HG02981 (cell line): ENCODE data around the gene SLC12A9.
A peak's percentile ranks its signal among the peaks of the same experiment; 100 is the strongest.
"Not testable (repeated sequence)": the region's sequence is repeated elsewhere in the genome, so short reads cannot be mapped to it uniquely, and the experiment has no call there.

ENCODE experiments used
- ATAC-seq: cut with Tn5 transposase; IDR thresholded peaks from one replicate; pipeline ENCODE4 v1.9.1; 2021; ENCODE audit warnings: mild to moderate bottlenecking, moderate library complexity; ENCODE audit not compliant: unreplicated experiment

SLC12A9 gene

DNA sequence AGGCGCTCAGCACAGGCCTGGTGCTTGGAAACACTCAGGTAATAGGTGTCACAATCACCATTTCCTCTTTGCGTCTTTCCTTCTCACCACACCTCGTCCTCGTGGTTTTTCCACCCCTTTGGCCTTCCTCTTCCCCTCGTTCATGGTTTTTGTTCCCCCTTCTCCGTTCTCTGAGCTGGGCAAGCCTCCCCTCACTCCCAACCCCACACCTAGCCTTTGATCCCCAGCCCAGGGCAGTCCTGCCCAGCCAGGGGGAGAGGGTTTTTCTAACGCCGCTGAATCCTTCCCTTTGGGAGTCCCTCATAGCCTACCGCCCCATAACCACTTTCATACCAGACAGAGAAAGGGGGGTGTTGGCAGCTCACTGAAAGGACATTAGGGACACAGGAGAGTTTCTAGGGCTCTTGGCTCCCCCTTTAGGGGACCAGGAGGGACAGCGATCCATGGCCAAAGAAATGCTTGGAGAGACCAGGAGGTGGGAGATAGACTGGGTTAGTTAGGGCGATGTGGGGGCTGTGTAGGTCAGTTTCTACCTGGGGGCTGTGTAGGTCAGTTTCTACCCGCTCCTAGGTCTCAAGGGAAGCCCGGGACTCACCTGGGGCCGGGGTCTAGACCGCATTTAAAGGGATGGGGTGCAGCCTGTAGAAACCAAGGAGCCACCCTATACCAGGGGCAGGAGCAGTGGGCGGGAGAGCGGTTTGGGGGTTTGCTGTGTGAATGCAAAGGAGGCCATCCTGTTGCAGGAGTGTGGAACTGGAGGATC lies 26.6 kb upstream of the SLC12A9 start:
- ATAC-seq: no peak

DNA sequence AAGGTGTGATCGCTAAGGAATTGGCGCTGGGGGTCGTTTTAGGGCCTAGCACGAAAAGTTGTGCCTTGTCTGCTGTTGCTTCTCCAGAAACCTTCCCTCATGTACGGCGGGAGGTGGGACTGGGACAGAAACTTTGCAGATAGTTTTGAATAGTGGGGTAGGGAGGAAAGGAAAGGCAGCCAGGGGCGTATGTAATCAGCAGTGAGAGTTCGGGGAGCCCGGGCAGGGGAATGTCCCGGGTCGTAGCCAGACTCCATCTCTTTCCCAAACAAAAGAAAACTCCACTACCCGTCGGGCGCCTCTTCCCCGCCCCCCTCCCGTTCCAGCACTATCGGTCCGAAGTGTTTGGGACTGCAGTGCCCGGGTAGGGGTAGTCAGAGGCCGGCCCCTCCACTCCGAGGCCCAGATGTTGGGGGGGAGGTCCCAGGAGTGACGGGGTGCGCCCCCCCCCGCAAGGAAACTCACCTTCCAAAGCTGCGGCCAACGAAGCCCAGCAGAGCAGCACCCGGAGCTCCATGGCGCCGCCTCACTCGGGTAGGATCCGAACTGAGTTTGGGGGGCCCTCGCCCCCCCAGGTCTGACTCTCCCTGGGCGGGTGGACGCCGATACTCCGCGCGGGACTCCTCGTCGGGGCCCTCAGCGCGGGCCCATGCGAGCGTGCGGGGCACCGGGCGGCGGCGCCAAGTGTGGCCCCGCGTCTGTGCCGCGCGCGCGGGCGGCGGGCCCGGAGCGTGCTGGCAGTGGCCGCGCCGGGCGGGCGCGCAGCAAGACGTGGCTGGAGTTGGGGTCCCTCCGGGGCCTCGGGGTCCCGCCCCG lies 25.8 kb upstream of the SLC12A9 start:
- ATAC-seq: no peak

DNA sequence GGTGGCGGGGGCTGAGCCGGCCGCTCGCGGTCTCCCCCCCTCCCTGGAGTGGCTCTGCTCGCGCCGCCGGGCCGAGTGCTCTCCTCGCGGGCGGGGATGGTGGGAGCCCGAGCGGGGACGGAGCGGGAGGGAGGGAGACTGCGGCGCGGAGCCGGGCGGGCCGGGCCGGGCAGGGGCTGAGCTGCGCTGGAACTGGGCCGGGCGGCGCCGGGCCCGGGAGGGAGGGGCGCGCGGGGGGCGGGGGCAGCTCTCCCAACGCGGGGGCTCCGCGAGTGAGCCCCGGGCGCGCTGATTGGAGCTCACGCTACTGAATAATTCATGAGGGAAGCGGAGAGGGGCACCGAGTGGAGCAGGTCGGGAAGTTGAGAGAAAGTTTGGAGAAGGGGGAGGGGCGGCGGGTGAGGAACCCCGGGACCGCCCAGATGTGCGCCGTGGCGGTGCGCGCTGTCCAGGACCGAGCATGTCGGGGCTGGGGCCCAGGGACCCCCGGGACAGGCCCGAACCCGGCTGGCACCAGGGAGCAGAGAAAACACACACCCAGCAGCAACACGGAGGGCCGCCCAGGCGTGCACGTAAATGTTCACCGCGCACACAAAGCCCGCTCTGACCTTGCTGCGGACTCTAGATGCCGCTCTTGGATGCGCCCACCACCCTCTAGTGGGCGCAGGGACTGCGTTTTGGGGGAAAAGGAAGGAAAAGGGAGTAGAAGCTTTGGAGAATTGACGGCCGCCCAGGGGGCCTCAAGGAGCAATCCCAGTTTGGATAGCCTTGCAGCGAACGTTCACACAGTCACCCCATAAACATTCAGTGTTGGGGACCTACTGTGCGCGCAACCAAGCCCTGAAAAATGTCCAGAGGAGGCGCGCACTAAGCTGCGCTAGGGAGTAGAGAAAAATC lies 24.9 kb upstream of the SLC12A9 start, which contains the start of gene EPHB4:
Gene EPHB4, minus strand, starts transcription at position 194 of the 897 bp plus-strand sequence. CDS start 493 bp downstream, outside the sequence.
- no peak for ATAC-seq

DNA sequence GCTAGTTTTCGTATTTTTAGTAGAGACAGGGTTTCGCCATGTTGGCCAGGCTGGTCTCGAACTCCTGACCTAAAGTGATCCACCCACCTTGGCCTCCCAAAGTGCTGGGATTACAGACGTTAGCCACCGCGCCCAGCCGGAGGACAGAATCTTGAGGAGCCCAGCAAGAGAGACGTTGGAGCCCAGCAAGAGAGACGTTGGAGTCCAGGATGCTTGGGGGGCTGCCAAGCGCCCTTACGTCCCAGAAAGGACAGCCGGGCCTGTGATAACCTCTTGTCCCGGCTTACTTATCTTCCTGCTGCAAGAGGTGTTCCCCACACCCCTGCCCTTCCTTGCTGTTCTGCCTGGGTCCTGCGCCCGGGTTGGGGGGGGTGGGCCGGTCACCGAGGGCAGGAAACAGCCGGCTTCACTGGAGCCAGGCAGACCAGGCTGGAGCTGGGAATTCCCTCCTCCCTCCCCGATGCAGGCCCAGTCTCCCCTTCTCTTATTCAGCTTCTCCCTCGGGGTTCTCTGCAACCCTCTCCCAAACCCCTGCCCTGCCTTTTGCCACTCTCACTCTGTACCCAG lies 23.3 kb upstream of the SLC12A9 start:
- no peak for ATAC-seq

DNA sequence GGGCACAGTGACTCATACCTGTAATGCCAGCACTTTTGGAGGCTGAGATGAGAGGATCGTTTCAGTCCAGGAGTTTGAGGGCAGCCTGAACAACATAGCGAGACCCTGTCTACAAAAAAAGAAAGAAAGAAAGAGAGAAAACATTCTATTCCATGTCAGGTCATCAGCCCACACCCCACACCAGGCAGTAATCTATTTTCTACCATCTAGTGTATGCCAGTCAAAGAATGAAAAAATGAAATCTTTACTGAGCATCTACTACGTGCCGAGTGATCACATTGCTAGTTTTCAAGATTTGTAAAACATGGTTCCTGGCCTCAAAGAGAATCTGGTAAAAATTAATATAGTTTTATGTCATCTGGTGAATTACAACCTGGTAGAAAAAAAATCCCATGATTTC lies 22.1 kb upstream of the SLC12A9 start:
- no peak for ATAC-seq

DNA sequence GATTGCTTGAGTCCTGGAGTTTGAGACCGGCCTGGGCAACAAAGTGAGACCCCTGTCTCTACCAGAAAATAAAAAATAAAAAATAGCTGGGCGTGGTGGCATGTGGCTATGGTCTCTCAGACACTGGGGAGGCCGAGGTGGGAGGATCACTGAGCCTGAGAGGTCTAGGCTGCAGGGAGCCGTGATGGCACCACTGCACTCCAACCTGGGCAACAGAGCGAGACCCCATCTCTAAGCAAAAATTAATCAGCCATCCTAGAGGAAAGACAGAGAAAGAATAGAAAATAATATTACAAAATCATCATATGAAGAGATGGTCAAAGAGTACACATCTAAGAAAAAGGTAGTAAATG lies 20.3 kb upstream of the SLC12A9 start:
- no peak for ATAC-seq

DNA sequence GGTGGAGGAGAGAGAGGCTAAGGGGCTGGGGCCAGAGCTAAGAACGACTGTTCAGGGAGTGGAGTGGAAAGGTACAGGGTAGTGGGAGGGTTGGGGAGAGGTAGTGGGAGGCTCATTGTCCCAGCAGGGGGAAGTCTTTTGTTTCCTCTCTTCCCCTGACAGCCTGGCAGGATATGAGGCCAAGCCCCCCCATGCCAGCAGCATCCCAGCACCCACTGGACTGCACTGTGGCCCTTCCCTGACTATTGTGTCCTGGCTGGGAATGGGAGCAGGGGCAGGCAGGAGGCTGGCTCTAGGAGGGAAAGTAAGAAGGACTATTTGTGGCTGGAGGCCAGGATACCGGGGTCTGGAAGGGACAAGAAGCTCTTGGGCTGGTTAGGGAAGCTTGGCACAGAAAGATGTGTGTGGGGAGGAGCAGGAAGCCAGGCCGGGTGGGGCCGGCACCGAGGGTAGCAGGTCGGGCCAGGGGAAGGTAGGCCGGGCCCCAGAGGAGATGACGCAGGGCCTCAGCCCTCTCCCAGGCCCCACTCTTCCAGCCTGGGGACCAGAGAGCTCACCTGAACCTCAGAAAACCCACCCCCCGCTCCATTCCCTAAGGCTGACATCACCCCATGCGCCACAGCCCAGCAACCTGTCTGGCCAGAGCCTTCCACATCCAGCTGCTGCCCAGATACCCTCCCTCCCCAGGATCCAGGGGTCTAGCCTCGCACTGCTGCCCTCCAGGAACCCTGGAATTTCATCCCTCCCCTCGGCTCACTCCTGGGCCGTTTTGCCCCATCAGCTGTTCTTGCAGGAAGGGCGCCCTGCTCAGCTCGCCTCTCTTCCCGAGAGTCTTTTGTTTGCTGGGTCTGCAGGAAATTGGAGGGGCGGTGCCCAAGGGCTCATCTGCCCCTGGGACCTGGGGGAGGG lies 16.4 kb upstream of the SLC12A9 start:
- ATAC-seq: no peak

DNA sequence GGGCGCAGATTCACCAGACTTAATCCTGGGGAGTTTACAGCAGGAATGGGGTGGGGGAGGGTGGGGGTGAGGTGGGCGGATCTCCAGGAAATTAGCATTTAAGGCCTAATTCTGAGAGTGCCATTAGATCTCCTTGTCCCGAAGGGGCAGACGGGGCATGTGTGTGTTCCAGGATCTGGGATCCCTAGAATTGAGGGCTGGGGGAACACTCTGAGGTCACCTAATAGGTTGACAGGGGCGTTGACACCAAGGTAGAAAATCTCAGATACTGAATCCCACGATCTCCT lies 15.8 kb upstream of the SLC12A9 start:
- no peak for ATAC-seq

DNA sequence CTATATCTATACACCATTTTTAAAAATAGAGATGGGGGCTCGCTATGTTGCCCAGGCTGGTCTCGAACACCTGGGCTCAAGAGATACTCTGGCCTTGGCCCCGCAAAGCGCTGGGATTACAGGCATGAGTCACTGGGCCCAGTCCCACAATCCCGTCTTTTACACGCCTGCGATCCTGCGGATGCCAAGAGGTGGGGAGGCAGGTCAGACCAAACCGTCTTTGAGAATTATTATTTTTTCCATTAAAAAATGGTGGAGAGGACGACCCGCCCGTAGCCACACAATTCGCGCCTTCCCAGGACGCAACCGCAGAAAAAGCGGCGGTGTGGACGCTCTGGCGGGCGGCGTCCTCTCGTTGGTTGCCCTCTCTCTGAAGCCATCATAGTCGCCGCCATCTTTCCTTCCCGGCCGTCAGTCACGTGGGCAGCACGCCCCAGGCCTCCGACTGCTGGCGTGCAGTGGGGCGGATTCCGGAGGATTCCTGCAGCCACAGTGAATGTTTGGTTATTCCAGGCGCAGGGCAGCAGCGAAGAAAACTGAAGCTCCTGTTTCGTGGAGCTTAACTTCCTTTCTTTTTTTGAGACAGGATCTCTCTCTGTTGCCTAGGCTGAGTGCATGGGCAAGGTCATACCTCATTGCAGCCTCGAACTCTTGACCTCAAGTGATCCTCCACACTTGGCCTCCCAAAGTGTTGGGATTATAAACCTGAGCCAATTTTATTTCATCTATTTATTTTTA lies 15.2 kb upstream of the SLC12A9 start:
- peak; percentile 70 for ATAC-seq

DNA sequence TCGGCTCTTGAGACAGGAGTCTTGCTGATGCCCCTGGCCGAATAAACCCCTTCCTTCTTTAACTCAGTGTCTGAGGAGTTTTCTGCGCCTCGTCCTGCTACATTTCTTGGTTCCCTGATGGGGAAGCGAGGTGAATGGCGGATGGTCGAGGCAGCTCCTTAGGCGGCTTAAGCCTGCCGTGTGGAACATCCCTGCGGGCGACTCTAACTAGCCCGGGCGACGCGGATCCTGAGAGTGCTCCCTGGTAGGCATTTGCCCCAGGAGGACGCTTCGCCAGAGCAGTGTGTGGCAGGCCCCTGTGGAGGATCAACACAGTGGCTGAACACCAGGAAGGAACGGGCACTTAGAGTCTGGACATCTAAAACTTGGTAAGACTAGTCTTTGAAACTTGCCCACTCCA lies 13.2 kb upstream of the SLC12A9 start:
- no peak for ATAC-seq

DNA sequence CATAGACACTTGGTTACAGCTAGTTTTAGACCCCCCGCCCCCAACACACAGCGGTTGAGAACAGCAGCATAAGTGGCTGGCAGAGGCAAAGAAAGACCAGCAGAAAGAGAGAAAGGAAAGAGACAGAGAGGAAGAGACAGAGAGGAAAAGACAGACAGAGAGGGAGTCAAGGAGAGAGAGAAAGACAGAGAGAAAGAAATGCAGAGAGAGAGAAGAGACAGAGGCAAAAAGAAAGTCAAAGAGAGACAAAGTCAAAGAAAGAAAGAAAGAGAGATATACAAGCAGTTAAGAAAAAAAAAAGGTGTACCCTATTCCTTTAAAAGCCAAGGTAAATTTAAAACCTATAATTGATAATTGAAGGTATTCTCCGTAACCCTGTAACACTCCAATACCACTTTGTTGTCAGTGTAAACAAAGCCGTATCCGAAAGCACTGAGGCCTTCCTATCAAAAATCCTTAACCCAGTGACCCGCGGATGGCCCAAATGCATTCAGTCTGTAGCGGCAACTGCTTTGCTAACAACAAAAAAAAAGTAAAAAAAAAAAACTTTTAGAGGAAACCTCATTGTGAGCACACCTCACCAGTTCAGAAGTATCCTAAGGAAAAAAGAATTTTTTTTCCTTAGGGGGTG lies 11.9 kb upstream of the SLC12A9 start:
- ATAC-seq: no peak

DNA sequence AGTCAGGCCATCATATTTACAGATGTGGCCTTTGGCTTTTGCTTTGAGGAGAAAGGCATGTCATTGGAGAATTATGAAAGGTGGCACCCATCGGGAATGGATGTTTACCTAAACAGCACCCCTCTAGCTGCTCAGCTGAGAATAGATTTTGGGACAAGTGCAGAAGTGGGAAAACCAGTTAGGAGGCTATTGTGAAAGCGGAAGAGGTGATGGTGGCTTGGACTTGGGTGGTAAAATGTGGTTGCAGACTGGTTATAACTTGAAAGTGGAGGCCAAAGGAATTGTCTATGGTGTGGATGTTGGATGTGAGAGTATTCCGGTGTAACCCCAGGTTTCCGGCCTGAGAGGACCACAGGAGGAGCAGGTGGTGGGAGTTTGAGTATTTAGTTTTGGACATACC lies 5.2 kb upstream of the SLC12A9 start:
- no peak for ATAC-seq

DNA sequence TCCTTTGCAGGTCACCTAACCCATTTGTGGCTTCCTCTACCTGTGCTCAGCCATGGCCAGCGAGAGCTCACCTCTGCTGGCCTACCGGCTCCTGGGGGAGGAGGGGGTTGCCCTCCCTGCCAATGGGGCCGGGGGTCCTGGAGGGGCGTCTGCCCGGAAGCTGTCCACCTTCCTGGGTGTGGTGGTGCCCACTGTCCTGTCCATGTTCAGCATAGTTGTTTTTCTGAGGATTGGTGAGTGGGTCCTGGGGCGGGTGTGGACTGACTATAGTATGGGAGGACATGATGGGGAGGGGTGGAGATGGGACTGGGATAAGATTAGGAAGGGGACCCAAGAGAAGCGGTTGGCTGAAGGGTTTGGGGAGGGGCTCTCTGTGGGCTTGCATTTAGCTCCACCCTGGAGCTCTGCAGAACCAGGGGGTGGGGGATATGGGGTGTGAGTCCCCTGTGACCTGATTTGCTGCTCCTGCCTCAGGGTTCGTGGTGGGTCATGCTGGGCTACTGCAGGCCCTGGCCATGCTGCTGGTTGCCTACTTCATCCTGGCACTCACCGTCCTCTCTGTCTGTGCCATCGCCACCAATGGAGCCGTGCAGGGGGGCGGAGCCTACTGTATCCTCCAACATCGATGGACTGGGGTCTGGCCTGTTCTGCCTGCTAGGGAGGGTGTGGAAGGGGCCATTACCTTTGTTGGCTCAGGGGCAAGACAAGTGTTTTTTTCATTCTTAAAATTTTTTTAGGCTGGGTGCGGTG lies 1.8 kb downstream of the SLC12A9 start:
- no peak for ATAC-seq

DNA sequence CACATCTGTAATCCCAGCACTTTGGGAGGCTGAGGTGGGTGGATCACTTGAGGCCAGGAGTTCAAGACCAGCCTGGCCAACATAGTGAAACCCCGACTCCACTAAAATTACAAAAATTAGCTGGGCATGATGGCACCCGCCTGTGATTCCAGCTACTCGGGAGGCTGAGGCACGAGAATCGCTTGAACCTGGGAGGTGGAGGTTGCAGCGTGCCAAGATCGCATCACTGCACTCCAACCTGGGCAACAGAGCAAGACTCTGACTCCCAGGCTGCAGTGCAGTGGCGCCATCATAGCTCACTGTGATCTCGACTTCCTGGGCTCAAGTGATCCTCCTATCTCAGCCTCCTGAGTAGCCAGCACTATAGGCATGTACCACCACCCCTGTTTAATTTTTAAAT lies 2.4 kb downstream of the SLC12A9 start:
- not testable (repeated sequence) for ATAC-seq

DNA sequence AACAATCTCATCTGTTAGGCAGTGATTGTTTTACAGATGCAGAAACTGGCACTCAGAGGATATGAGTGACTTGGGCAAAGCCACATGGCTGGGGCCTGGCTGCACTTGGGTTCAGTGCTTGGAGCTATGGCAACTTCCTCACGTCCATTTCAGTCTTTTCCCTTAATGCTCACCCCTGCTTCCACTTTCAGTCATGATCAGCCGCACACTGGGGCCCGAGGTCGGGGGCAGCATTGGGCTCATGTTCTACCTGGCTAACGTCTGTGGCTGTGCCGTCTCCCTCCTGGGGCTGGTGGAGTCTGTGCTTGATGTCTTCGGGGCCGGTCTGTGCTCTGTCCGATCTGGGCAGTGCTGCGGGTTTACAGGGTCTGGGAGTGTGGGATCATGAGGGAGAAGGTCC lies 3.0 kb downstream of the SLC12A9 start:
- no peak for ATAC-seq

DNA sequence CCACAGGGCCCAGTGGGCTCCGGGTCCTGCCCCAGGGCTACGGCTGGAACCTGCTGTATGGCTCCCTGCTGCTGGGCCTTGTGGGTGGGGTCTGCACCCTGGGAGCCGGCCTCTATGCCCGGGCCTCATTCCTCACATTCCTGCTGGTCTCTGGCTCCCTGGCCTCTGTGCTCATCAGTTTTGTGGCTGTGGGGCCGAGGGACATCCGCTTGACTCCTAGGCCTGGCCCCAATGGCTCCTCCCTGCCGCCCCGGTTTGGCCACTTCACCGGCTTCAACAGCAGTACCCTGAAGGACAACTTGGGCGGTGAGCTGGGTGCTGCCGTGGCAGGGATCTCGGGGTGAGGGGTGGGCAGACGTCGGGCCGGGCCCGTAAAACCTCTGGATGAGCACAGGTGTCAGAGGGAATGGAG lies 4.4 kb downstream of the SLC12A9 start:
- ATAC-seq: no peak

DNA sequence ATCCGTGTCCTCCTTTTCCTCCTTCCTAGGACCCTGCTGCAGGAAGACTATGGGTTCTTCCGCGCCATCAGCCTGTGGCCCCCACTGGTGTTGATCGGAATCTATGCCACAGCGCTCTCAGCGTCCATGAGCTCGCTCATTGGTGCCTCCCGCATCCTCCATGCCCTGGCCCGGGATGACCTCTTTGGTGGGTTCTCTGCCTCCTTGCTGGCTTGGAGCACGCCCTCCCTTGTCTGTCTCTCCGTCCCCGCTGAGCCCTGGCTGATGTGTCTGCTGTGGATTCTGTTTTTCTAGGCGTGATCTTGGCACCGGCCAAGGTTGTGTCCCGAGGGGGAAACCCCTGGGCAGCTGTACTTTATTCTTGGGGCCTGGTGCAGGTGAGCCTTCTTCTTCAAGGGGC lies 7.3 kb downstream of the SLC12A9 start:
- no peak for ATAC-seq
